DMS53 (cell line): ENCODE measurements around the gene SLC4A7.

Experiments used
- DNase-seq: peaks from one replicate; lab custom pipeline; 2025; lab: John Stamatoyannopoulos, UW

Gene SLC4A7

DNA sequence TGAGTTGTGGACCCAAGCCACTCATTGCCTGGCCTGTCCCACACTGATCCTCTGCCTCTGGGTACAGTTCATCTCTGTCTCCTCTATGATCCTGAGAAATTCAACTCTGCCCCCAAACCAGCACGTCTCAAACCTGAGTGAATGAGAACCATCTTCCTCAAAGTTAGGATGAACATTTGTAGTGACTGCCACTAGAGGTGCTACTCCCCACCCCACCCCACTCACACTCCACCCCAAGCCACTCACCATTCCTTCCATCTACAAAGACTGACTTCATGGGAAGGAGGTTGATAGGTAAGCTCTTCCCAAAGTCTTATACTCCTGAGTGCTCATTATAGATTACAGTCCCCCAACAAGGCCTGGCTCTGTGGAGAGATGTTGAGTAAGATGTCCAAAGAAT is 158.8 kb downstream of the SLC4A7 start:
- DNase-seq = no peak

DNA sequence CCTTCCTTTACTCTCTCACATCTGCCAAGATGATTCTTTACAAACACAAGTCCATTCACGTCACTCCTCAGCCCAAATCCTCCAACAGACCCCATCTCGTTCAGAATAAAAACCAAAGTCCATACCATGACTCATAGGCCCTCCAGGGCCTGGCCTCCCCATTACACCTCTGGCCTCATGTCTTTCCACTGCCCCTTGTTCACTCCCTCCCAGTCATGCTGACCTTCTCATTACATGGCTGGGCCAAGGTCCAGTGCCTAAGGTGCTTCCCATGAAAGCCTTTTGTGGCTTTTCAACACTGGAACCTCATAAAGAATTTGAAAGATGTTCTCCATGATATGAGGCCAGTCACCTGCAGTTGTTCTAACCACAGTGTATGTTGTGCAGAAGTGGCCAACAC is 159.5 kb downstream of the SLC4A7 start:
- no peak for DNase-seq

DNA sequence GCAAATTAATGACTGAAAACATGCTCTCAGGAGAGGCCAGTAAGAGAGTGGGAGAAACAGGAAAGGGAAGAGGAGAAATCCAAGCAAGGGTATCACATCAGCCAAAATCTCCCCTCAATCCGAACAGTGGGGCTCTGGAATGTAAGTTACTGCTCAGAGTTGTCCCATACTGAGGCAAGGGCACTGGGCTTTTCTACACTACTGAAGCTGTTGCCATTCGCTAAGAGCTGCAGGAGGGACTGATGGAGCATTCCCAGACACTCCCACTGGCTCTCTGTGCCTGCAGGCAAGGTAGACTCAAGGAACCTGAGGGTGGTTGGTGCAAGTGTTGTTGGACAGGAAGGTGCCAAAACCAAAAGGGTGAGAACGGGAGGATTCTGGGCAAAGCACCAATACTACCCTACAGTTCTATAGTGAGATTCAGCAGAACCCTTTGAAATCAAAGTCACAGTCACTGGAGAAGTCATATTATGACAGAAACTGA is 161.1 kb downstream of the SLC4A7 start:
- no peak for DNase-seq
